HG03460 (cell line): ENCODE results near the gene RAB19.
"Not testable (repeated sequence)": the region's sequence is repeated elsewhere in the genome, so short reads cannot be mapped to it uniquely, and the experiment has no call there.

Experiments
- ATAC-seq: cut with Tn5 transposase; IDR thresholded peaks from one replicate; pipeline ENCODE4 v1.9.1; 2021; ENCODE audit not compliant: unreplicated experiment

Gene RAB19

DNA sequence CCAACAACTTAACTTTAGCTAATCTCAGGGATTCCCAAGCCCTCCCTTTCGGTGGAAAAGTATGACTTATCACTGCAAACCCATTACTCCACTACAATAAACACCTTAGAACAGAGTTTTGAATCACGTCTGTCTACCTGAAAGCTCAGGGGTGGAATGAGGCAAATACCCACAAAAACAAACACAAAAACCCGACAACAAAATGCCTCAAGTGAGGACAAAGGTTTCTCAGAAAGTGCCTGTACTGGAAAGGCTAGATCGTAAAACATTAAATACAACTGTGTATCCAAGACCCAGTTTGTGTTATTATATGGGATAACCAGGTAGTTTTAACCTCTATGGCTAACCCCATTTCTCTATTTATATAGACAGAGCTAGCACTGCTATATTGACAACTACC is 49.4 kb downstream of the RAB19 start:
- no peak for ATAC-seq

GRCh38 chr7:140453785-140454656 is 50.2 kb downstream of the RAB19 start:
- not testable (repeated sequence) for ATAC-seq

GRCh38 chr7:140454657-140455015 is 50.8 kb downstream of the RAB19 start:
- no peak for ATAC-seq

DNA sequence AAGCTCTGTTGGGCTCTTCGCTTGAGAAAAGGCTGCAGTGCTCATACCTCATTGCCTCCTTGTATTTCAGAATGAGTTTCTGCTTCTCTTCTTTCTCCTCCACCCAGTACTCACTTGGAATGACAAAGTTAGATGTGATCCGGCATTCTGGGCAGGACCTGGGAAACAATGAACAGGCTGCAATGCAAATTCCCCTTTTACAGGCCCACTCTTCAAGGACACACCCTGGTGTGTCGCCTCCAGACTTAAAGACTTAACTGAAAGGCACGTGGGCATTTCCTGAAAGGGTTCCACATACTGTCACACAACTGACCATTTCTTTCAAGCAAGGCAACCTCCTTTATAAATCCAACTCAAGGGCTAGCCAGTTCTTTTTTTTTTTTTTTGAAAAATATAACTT is 51.9 kb downstream of the RAB19 start:
- no peak for ATAC-seq

DNA sequence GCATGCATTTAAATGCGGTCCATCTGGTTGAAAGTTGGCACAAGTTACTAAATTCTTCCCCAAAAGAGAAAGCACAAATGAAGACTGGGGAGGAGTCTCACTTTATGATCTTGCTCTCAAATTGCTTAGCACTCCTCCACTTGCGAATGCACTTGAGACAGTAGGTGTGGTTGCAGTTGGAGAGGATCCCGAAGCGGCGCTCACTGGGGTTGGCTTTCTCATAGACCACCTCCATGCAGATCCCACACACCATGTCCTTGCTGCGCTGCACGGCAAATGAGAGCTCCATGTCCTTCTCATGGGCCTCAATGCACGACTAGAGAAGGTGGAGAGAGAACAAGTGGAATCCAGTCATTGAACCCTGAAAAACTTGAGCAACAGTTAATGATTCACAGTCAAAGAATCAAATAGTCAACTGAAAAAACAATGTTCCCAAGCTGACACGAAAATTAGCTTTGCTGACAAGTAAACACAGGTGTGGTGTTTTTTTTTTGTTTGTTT is 52.7 kb downstream of the RAB19 start:
- ATAC-seq: no peak

DNA sequence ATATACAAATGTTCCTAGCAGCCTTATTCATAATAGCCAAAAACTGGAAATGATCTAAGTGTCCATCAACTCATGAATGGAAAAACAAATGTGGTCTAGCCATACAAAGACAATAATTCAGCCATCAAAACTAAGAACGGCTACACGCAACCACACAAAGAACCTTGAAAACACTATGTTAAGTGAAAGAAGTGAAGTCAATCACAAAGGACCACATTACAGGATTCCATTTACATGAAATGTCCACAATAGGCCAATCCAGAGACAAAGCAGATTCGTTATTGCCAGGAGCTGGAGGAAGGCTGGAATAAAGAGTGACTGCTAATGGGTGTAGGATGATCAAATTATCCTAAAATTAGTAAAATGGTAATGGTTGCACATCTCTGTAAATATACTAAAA is 54.3 kb downstream of the RAB19 start:
- no peak for ATAC-seq

- no peak for ATAC-seq
Observed at GRCh38 chr7:140458916-140459315, 55.1 kb downstream of the RAB19 start.

DNA sequence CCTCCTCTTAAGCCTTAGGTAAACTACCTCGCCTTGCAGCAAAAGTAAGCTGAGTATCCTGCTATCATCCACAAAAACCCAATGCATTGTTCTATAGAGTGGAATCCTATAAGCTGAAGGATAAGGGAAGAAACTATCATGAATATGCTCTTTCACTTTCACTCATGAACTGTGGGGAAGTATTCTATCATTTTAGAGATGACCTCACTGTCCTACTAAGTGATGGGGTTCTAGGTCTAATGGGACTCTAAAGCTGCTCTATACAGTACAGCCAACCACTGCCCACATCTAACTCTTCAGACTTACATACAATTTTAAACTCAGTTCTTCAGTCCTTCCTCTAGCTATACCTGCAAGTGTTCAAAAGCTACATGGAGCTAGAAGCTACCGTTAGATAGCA is 59.3 kb downstream of the RAB19 start:
- no peak for ATAC-seq

DNA sequence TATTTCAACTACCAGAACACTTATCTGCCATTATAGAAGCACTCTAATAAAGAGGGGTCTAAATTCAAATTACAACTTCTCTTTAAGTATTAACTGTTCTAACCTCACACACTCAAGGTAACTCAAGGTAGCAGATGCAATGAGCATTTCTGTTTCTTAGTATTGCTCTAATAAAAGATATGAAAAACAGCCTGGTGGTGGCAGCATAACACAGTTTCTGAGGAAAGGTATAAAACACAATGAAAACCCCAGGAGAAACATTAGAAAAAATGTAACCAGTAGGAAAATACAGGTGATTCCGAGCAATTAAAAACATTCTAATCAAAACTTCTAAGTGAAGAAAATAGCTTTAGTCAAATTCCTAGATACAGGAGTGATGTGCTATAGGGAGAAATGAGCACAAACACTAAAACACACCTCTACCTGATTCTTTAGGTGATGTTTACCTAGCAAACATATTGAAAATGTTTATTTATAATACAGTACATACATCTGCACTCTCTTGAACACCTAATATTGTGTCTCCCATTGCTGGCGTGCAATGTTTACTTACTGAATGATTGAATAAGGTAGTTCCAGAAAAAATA is 72.0 kb downstream of the RAB19 start:
- ATAC-seq: no peak

GRCh38 chr7:140476698-140477261 is 72.9 kb downstream of the RAB19 start:
- ATAC-seq: no peak
